Measurements from ENCODE around the gene DNAJC10. TPM values are rescaled to one million over a fixed set of nuclear protein-coding genes. Genes with fewer than 3 reads are reported as not detected.

DNAJC10 gene
- total and polyA plus RNA-seq, 2 of the 4 experiments (the other 2 are of a cell fraction), result 34.6 to 53.2 TPM

- Histone ChIP-seq H2BK120ac (ENCODE audit: low read depth, low read length) (no peak overlapping the region), H4K20me1 (ENCODE audit: insufficient read depth, low read length) (no peaks in the 10 kb centered on the region), H2AFZ (replicated peaks; ENCODE audit: low read length, poor library complexity) (no peak overlapping the region), H4K8ac (ENCODE audit: low read depth in 2 of 2, low read length in 2 of 2) (no peak overlapping the region), H3K36me3 (ENCODE audit: control insufficient read depth, insufficient read depth, low read length) (peaks cover 4% of the 10 kb centered on the region; the same call in 1 of the 2 replicates), H3K27me3 (ENCODE audit: control insufficient read depth, insufficient read depth, low read length) (no peaks in the 10 kb centered on the region), H3K27ac (ENCODE audit: insufficient read depth, low read length) (no peak overlapping the region), H3K4me2 (ENCODE audit: low read depth, low read length) (no peak overlapping the region), H4K5ac (ENCODE audit: low read depth, low read length) (no peak overlapping the region), H3K9ac (ENCODE audit: low read depth, low read length) (no peak overlapping the region), H3K4me3 (ENCODE audit: insufficient read depth, low read depth, low read length) (no peak overlapping the region), H2BK20ac (ENCODE audit: low read depth, low read length) (no peak overlapping the region), H2AK5ac (ENCODE audit: low read depth, low read length) (no peak overlapping the region), H2BK15ac (ENCODE audit: low read depth, low read length) (no peak overlapping the region), H3K23ac (ENCODE audit: low read depth, low read length) (no peak overlapping the region), H3K9me3 (ENCODE audit: control insufficient read depth, insufficient read depth, low read length) (no peaks in the 10 kb centered on the region), H3K4me1 (ENCODE audit: control insufficient read depth, insufficient read depth, low read length) (peaks cover 3% of the 10 kb centered on the region; the same call in 1 of the 2 replicates), H3K79me1 (ENCODE audit: low read depth in 1 of 2, low read length in 2 of 2) (peaks cover 7 to 11% of the 10 kb centered on the region in 2 experiments), H3K56ac (ENCODE audit: extremely low read depth, insufficient read depth, low read length) (no peak overlapping the region), H3K14ac (replicated peaks; ENCODE audit: low read depth, low read length) (no peak overlapping the region), H4K91ac (ENCODE audit: insufficient read depth, low read depth, low read length) (no peak overlapping the region), H3K18ac (ENCODE audit: low read depth, low read length) (no peak overlapping the region), H3K4ac (ENCODE audit: low read depth, low read length) (no peak overlapping the region), H3K9me1 (ENCODE audit: insufficient read depth, low read length) (no peaks in the 10 kb centered on the region), H2AK9ac (replicated peaks; ENCODE audit: low read depth, low read length, poor library complexity) (no peak overlapping the region), H2BK5ac (ENCODE audit: low read depth, low read length, poor library complexity, severe bottlenecking) (no peak overlapping the region)
- ChIA-PET POLR2A (ENCODE audit: unreplicated experiment) (no interaction called here), CTCF (no interaction called here)
- no CpG with 5 or more reads among the region's 4 CpGs for WGBS, 2 experiments (ENCODE audit: extremely low coverage in 2 of 2, insufficient read length in 1 of 2)
- intact Hi-C loops (cut with micrococcal nuclease), result loop anchor here (5.0 kb wide), 1 partner anchor 51 kb away; no protein-coding TSS in a partner anchor
- BruUV-seq (replicated peaks), result no TSS peak
- no peak for ATAC-seq (ENCODE audit: low read depth)
- dilution Hi-C loops (cut with HindIII; ENCODE audit: low sequenced_read_pairs, unreplicated experiment), result no loop called here
- in situ Hi-C loops (cut with MboI; ENCODE audit: low sequenced_read_pairs), result no loop called here
- no peak for TF ChIP-seq SMC3 (IDR thresholded peaks at IDR 0.05; ENCODE audit: low read depth, low read length)
- no peak for TF ChIP-seq MAFK (IDR thresholded peaks at IDR 0.05; ENCODE audit: low read depth, low read length)
- no peak for TF ChIP-seq MAZ (IDR thresholded peaks at IDR 0.05; ENCODE audit: borderline replicate concordance, low read depth, low read length)
- no peak for TF ChIP-seq RFX5 (IDR thresholded peaks at IDR 0.05; ENCODE audit: low read depth, low read length)
- TF ChIP-seq NFE2L2 (IDR thresholded peaks at IDR 0.05; ENCODE audit: low read depth, low read length), result no peak
- no peak for TF ChIP-seq CTCF (conservative IDR thresholded peaks at IDR 0.05; ENCODE audit: low read depth, low read length)
- TF ChIP-seq ELK1 (IDR thresholded peaks at IDR 0.05; ENCODE audit: borderline replicate concordance, low read depth, low read length), result no peak
- no peak for TF ChIP-seq CHD1 (IDR thresholded peaks at IDR 0.05; ENCODE audit: low read depth, low read length)
- no peak for TF ChIP-seq BHLHE40 (IDR thresholded peaks at IDR 0.05; ENCODE audit: low read depth, low read length)
- no peak for TF ChIP-seq POLR2A (IDR thresholded peaks at IDR 0.05; ENCODE audit: low read depth, low read length)
- no peak for TF ChIP-seq CEBPB (IDR thresholded peaks at IDR 0.05; ENCODE audit: low read depth, low read length)
- no peak for TF ChIP-seq FOS (IDR thresholded peaks at IDR 0.05; ENCODE audit: low read depth, low read length)
- no peak for TF ChIP-seq RCOR1 (IDR thresholded peaks at IDR 0.05; ENCODE audit: insufficient replicate concordance, low read length)
- TF ChIP-seq USF2 (IDR thresholded peaks at IDR 0.05; ENCODE audit: low read depth, low read length), result no peak
- no peak for TF ChIP-seq RAD21 (IDR thresholded peaks at IDR 0.05; ENCODE audit: low read length)
- no peak for TF ChIP-seq MXI1 (IDR thresholded peaks at IDR 0.05; ENCODE audit: borderline replicate concordance, low read depth, low read length)
- DNase-seq, result no peak
These were observed 2.4 kb downstream of the DNAJC10 start for GRCh38 chr2:182718459-182718858.
